Islet of Langerhans (tissue), 1 donor: Measurements from ENCODE around the gene KRTAP10-7.
"Not testable (repeated sequence)": the region's sequence is repeated elsewhere in the genome, so short reads cannot be mapped to it uniquely, and the experiment has no call there.

Source experiments
- FAIRE-seq: peaks from one replicate; lab custom pipeline; 2011; peaks lifted over from hg19 to GRCh38; lab: Jason Lieb, UNC

Gene KRTAP10-7

GRCh38 chr21:44590897-44591800, 9.2 kb upstream of the KRTAP10-7 start:
- not testable (repeated sequence) for FAIRE-seq

- not testable (repeated sequence) for FAIRE-seq
These were observed 8.6 kb upstream of the KRTAP10-7 start for GRCh38 chr21:44591801-44592130.

GRCh38 chr21:44592446-44593311, 7.7 kb upstream of the KRTAP10-7 start, which contains the start of gene KRTAP10-6:
Gene KRTAP10-6 (minus strand): TSS chr21:44592505. CDS start chr21:44592484, 21 bp downstream.
- FAIRE-seq, result no peak

- FAIRE-seq, result no peak
These were observed 6.6 kb upstream of the KRTAP10-7 start for GRCh38 chr21:44593598-44594405.

DNA sequence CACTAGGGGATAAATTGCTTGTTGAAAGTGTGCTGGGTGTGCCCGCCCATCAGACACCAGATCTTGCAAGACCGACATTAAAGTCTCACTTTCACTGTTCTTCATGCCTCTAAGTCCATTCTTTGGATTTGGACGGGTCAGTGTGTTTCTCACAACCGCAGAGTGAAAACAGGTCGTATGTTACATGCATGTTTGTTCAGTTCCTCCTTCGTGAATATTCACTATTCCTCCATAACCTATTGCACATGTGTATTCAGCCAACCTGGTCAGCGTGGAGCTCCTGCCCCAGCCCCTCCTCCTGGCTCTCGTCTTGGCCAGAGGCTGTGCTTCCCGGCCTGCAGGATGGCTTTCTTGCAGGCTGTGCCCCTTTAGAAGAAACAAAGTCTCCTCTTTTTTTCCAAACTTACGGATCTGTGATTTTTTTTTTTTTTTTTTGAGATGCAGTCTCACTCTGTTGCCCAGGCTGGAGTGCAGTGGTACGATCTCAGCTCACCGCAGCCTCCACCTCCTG, 5.9 kb upstream of the KRTAP10-7 start:
- FAIRE-seq, result no peak

DNA sequence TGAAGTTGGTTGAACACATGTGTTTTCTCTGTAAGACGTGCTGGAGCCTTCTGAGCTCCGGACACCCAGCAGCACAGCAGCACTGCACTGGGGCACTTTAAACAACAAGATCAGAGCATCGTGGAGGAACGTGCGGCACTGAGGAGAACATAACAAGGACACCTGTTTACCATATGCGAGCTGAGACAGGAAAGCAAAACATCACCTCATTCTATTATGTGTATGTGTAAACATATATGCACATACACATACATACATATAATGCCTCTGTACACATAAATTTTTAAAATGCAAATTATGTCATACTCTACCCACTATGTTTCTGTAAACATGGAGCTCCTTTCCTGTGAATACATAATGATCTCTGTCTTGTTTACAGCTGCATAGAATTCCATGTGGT, 4.9 kb upstream of the KRTAP10-7 start:
- FAIRE-seq, result no peak

DNA sequence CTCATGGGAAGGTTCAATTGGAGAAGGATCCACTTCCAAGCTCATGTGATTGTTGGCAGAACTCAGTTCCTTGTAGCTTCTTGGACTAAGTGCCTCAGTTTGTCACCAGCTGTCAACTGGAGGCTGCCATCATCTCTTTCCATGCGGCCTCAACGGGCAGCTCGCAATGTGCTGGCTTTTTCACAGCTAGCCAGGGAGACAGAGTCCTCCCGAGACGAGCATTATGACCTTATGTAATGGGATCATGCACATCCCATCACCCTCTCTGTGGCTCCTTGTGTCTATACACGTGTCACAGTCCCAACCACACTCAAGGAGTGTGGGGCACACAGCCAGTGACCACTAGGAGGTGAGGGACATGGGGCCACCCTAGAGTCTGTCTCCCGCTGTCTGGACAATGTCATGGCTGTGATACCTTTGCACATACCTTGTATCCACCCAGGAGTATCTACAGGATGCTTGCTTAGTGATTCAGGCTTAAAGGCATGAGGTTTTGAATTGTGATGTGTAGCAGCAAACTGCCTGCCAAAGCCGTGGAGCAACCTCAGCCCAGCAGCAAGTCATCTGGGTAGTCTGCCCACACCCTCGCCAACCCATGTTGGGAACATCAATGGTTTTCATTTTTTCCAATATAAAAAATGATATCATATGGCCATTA, 4.2 kb upstream of the KRTAP10-7 start:
- FAIRE-seq, result no peak

- FAIRE-seq, result no peak
These were observed 2.3 kb upstream of the KRTAP10-7 start for GRCh38 chr21:44598061-44598460.

- FAIRE-seq, result no peak
These were observed 950 bp upstream of the KRTAP10-7 start for GRCh38 chr21:44599264-44600029.

GRCh38 chr21:44601091-44601490, 694 bp downstream of the KRTAP10-7 start:
- not testable (repeated sequence) for FAIRE-seq

- no peak for FAIRE-seq
These were observed 1.4 kb downstream of the KRTAP10-7 start for GRCh38 chr21:44601596-44602462.

- no peak for FAIRE-seq
These were observed 2.1 kb downstream of the KRTAP10-7 start for GRCh38 chr21:44602463-44602850.

- FAIRE-seq, result no peak
These were observed 2.9 kb downstream of the KRTAP10-7 start for GRCh38 chr21:44603109-44603875.

- FAIRE-seq, result no peak
These were observed 3.5 kb downstream of the KRTAP10-7 start for GRCh38 chr21:44603911-44604310.

DNA sequence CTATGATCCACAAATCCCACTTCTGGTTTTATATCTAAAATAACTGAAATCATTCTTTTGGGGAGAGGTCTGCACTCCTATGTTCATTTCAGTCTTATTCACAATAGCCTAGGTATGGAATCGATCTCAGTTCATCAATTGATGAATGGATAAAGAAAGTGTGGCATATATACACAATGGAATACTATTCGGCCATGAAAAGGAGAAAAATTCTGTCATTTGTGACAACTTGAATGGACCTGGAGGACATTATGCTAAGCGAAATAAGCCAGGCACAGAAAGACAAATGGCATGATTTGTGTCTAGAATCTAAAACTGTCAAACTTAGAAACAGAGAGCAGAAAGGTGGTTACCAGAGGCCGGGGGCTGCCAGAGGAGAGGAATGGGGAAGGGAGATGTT, 6.1 kb downstream of the KRTAP10-7 start:
- no peak for FAIRE-seq

GRCh38 chr21:44609193-44609592, 8.8 kb downstream of the KRTAP10-7 start:
- FAIRE-seq, result no peak

DNA sequence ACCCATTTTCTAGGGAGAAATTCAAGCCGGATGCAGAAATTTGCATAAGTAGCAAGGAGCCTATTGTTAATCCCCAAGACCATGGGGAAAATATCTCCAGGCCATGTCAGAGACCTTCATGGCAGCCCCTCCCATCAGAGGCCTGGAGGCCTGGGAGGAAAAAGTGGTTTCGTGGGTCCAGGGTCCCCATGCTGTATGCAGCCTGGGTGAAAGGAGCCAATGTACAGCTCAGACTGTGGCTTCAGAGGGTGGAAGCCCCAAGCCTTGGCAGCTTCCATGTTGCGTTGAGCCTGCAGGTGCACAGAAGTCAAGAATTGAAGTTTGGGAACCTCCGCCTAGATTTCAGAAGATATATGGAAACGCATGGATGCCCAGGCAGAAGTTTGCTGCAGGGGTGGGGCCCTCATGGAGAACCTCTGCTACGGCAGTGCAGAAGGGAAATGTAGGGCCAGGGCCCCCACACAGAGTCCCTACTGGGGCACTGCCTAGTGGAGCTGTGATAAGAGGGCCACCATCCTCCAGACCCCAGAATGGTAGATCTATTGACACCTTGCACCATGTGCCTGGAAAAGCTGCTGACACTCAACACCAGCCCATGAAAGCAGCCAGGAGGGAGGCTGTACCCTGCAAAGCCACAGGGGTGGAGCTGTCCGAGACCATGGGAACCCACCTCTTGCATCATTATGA, 9.9 kb downstream of the KRTAP10-7 start:
- not testable (repeated sequence) for FAIRE-seq

DNA sequence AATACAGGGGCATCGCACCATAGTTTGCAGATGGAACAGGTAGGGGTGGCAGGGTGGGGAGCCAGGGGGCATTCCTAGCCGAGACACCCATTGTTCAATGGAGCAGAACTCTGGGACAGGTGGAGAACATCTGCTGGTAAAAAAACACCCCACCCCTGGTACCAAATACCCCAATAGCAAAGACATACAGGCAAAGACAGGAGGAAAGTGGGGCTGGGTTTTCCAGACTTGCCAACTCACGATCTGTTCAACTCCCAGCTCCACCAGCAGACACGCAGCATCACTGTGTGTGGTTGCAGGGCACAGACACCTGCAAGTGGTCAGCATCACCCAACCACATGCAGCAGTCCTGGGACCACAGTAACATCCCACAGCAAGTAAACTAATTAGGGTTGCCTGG, 11.2 kb downstream of the KRTAP10-7 start:
- FAIRE-seq, result no peak
